ENCODE measurements around the gene AKR1C2.
"Not testable (repeated sequence)": the region's sequence is repeated elsewhere in the genome, so short reads cannot be mapped to it uniquely, and the experiment has no call there.

AKR1C2 gene

GRCh38 chr10:5003127-5004029, at the start of gene AKR1C2:
TSS of gene AKR1C2 (minus strand) at chr10:5003857. CDS start at chr10:5003835, 22 bp downstream.
- H3K27ac ChIP-seq (ENCODE audit: extremely low read depth, low read depth, low read length); POLR2A ChIA-PET; H3K4me3 ChIP-seq (ENCODE audit: low read depth, low read length); H3K4me1 ChIP-seq (ENCODE audit: control insufficient read depth, insufficient read depth, low read length); H3K36me3 ChIP-seq (ENCODE audit: control insufficient read depth in 2 of 2, insufficient read depth in 1 of 2, low read length in 2 of 2); H3K9me3 ChIP-seq (ENCODE audit: control insufficient read depth, insufficient read depth, low read depth, low read length): not testable (repeated sequence)
- CTCF ChIA-PET = interaction anchor here (2.0 kb wide), 1 partner anchor 153 kb away, joined by 8 read pairs; no protein-coding TSS in a partner anchor

GRCh38 chr10:5052951-5053500, 49.4 kb upstream of the AKR1C2 start:
- H3K36me3 ChIP-seq (ENCODE audit: control insufficient read depth in 2 of 2, insufficient read depth in 1 of 2, low read length in 2 of 2); H3K4me1 ChIP-seq (ENCODE audit: control insufficient read depth, insufficient read depth, low read length); H3K4me3 ChIP-seq (ENCODE audit: low read depth, low read length): not testable (repeated sequence)

GRCh38 chr10:5047912-5048628, 44.4 kb upstream of the AKR1C2 start:
- Histone ChIP-seq H3K27ac (ENCODE audit: extremely low read depth, low read depth, low read length) (no peak overlapping the region), H3K9me3 (ENCODE audit: control insufficient read depth, insufficient read depth, low read depth, low read length) (no peaks in the 10 kb centered on the region), H3K4me3 (ENCODE audit: low read depth, low read length) (no peak overlapping the region), H3K36me3 (ENCODE audit: control insufficient read depth in 2 of 2, insufficient read depth in 1 of 2, low read length in 2 of 2) (no peaks in the 10 kb centered on the region), H3K4me1 (ENCODE audit: control insufficient read depth, insufficient read depth, low read length) (no peaks in the 10 kb centered on the region)
- POLR2A ChIA-PET = no interaction called here
- CTCF ChIA-PET = interaction anchor here (0.6 kb wide), 1 partner anchor 386 kb away, joined by 4 read pairs; no protein-coding TSS in a partner anchor
- TF ChIP-seq ZBTB10 (tag by site-specific recombination; IDR thresholded peaks at IDR 0.05) (no peak), ZNF600 (tag by site-specific recombination; IDR thresholded peaks at IDR 0.05) (no peak), ZNF138 (tag by site-specific recombination; IDR thresholded peaks at IDR 0.05; ENCODE audit: borderline replicate concordance) (no peak), SETDB1 (IDR thresholded peaks at IDR 0.05; ENCODE audit: insufficient read length, low read length) (no peak), ZNF184 (tag by site-specific recombination; IDR thresholded peaks at IDR 0.05) (no peak), BCL6B (tag by site-specific recombination; IDR thresholded peaks at IDR 0.05) (no peak), REPIN1 (tag by site-specific recombination; IDR thresholded peaks at IDR 0.05; ENCODE audit: low read depth) (no peak), ZIC2 (tag by site-specific recombination; IDR thresholded peaks at IDR 0.05) (no peak), CTCF (tag by site-specific recombination; IDR thresholded peaks at IDR 0.05) (no peak), ZSCAN4 (tag by site-specific recombination; IDR thresholded peaks at IDR 0.05) (no peak), ZNF521 (tag by site-specific recombination; IDR thresholded peaks at IDR 0.05) (no peak), ZNF707 (tag by site-specific recombination; IDR thresholded peaks at IDR 0.05) (no peak), ZNF169 (tag by site-specific recombination; IDR thresholded peaks at IDR 0.05) (no peak), ZNF548 (tag by site-specific recombination; IDR thresholded peaks at IDR 0.05) (no peak), ZNF610 (tag by site-specific recombination; IDR thresholded peaks at IDR 0.05; ENCODE audit: borderline replicate concordance) (no peak), BCL11A (tag by site-specific recombination; IDR thresholded peaks at IDR 0.05; ENCODE audit: low read depth) (no peak), ZBTB1 (tag by site-specific recombination; IDR thresholded peaks at IDR 0.05) (no peak)

More at GRCh38 chr10:5052951-5053500, 49.4 kb upstream of the AKR1C2 start:
- POLR2A ChIA-PET; CTCF ChIA-PET; H3K9me3 ChIP-seq (ENCODE audit: control insufficient read depth, insufficient read depth, low read depth, low read length); H3K27ac ChIP-seq (ENCODE audit: extremely low read depth, low read depth, low read length): not testable (repeated sequence)

- H3K9me3 ChIP-seq (ENCODE audit: control insufficient read depth, insufficient read depth, low read depth, low read length); H3K36me3 ChIP-seq (ENCODE audit: control insufficient read depth in 2 of 2, insufficient read depth in 1 of 2, low read length in 2 of 2); H3K27ac ChIP-seq (ENCODE audit: extremely low read depth, low read depth, low read length); POLR2A ChIA-PET; H3K4me1 ChIP-seq (ENCODE audit: control insufficient read depth, insufficient read depth, low read length); H3K4me3 ChIP-seq (ENCODE audit: low read depth, low read length): not testable (repeated sequence)
- CTCF ChIA-PET = interaction anchor here (0.6 kb wide), 1 partner anchor 387 kb away, joined by 4 read pairs; no protein-coding TSS in a partner anchor
Measured at GRCh38 chr10:5047055-5047454, 43.4 kb upstream of the AKR1C2 start.
